HEK293T (cell line): Measurements from ENCODE around the gene PSMB7.

Experiments
- ELF4 ChIP-seq: fragments of 450-650 bp; IDR thresholded peaks from 2 replicates; pipeline ENCODE4 v1.6.1; 2017; ENCODE audit warnings: antibody characterized with exemption
- FOXA1 ChIP-seq: fragments of 450-650 bp; IDR thresholded peaks from 2 replicates; pipeline ENCODE4 v1.6.1; 2016; ENCODE audit warnings: mild to moderate bottlenecking
- FOXM1 ChIP-seq: fragments of 450-650 bp; IDR thresholded peaks from 2 replicates; pipeline ENCODE4 v1.6.1; 2017; ENCODE audit warnings: mild to moderate bottlenecking, borderline replicate concordance

- TF ChIP-seq FOXA1 (no peak), FOXM1 (no peak), ELF4 (no peak)
These were observed 32.0 kb upstream of the PSMB7 start for GRCh38 chr9:124447297-124447661.
